ENCODE data around the gene CPNE7. TPM values are rescaled to one million over a fixed set of nuclear protein-coding genes. Genes with fewer than 3 reads are reported as not detected.

Gene CPNE7
- polyA plus RNA-seq, 3 donors, result not detected

GRCh38 chr16:89588413-89589109 is 13.0 kb downstream of the CPNE7 start:
- Histone ChIP-seq H3K36me3 (replicated peaks in 1 of 2; ENCODE audit: control insufficient read depth in 1 of 2, insufficient read depth in 2 of 2, low read length in 2 of 2) (no peaks in the 10 kb centered on the region), H4K20me1 (ENCODE audit: insufficient read depth, low read length) (no peaks in the 10 kb centered on the region), H3K9ac (ENCODE audit: insufficient read depth, low read length, poor library complexity, severe bottlenecking) (no peak overlapping the region), H3K79me2 (ENCODE audit: insufficient read depth, low read length) (no peaks in the 10 kb centered on the region), H3K9me3 (replicated peaks in 1 of 2; ENCODE audit: control insufficient read depth in 1 of 2, insufficient read depth in 1 of 2, low read length in 2 of 2) (peaks cover 0 to 18% of the 10 kb centered on the region in 2 donors), H3K4me1 (ENCODE audit: control insufficient read depth in 1 of 2, insufficient read depth in 2 of 2, low read length in 2 of 2) (no peaks in the 10 kb centered on the region), H2AFZ (ENCODE audit: insufficient read depth, low read depth, low read length, poor library complexity, severe bottlenecking) (no peak overlapping the region), H3K27ac (ENCODE audit: low read depth in 1 of 2, low read length in 2 of 2) (no peak overlapping the region), H3K4me3 (replicated peaks in 1 of 3; ENCODE audit: low read depth in 2 of 3, low read length in 3 of 3) (no peak overlapping the region), H3K4me2 (replicated peaks; ENCODE audit: extremely low read depth, low read length, poor library complexity, severe bottlenecking) (no peak overlapping the region), H3K27me3 (ENCODE audit: control insufficient read depth in 2 of 2, insufficient read depth in 2 of 2, low read length in 2 of 2) (no peaks in the 10 kb centered on the region)
- intact Hi-C loops (cut with micrococcal nuclease), result no loop called here
- H3K4me1 Mint-ChIP-seq, result no peaks in the 10 kb centered on the region
- H3K36me3 Mint-ChIP-seq, result no peaks in the 10 kb centered on the region
- H3K27me3 Mint-ChIP-seq (ENCODE audit: low read depth in 3 of 3), result peaks cover 0 to 3% (median 1%) of the 10 kb centered on the region in 3 donors
- no peak overlapping the region for H3K27ac Mint-ChIP-seq
- peaks cover 0 to 4% (median 2%) of the 10 kb centered on the region in 7 donors for H3K9me3 Mint-ChIP-seq
- no peak for TF ChIP-seq CTCF (IDR thresholded peaks at IDR 0.05)
- 97% methylated on average over 17 of the region's 26 CpGs for WGBS (ENCODE audit: insufficient coverage)
- H3K4me3 Mint-ChIP-seq, result no peak overlapping the region
- no peak for DNase-seq

- peaks cover 0 to 18% of the 10 kb centered on the region in 2 donors for H3K9me3 ChIP-seq (replicated peaks in 1 of 2; ENCODE audit: control insufficient read depth in 1 of 2, insufficient read depth in 1 of 2, low read length in 2 of 2)
- H3K4me1 Mint-ChIP-seq, result no peaks in the 10 kb centered on the region
- no peak overlapping the region for H3K4me2 ChIP-seq (replicated peaks; ENCODE audit: extremely low read depth, low read length, poor library complexity, severe bottlenecking)
- no peaks in the 10 kb centered on the region for H3K36me3 ChIP-seq (replicated peaks in 1 of 2; ENCODE audit: control insufficient read depth in 1 of 2, insufficient read depth in 2 of 2, low read length in 2 of 2)
- no peak overlapping the region for H2AFZ ChIP-seq (ENCODE audit: insufficient read depth, low read depth, low read length, poor library complexity, severe bottlenecking)
- no peak overlapping the region for H3K27ac ChIP-seq (ENCODE audit: low read depth in 1 of 2, low read length in 2 of 2)
- no peak overlapping the region for H3K9ac ChIP-seq (ENCODE audit: insufficient read depth, low read length, poor library complexity, severe bottlenecking)
- 95% methylated on average over 15 of the region's 21 CpGs for WGBS (ENCODE audit: insufficient coverage)
- DNase-seq, result no peak
- H3K27me3 Mint-ChIP-seq (ENCODE audit: low read depth in 3 of 3), result peaks cover 0 to 3% (median 1%) of the 10 kb centered on the region in 3 donors
- no peak for TF ChIP-seq CTCF (IDR thresholded peaks at IDR 0.05)
- no peak overlapping the region for H3K27ac Mint-ChIP-seq
- H3K36me3 Mint-ChIP-seq, result no peaks in the 10 kb centered on the region
- H3K9me3 Mint-ChIP-seq, result peaks cover 0 to 4% (median 2%) of the 10 kb centered on the region in 7 donors
- H3K4me3 Mint-ChIP-seq, result no peak overlapping the region
- no peaks in the 10 kb centered on the region for H3K4me1 ChIP-seq (ENCODE audit: control insufficient read depth in 1 of 2, insufficient read depth in 2 of 2, low read length in 2 of 2)
- intact Hi-C loops (cut with micrococcal nuclease), result no loop called here
- H4K20me1 ChIP-seq (ENCODE audit: insufficient read depth, low read length), result no peaks in the 10 kb centered on the region
- no peaks in the 10 kb centered on the region for H3K79me2 ChIP-seq (ENCODE audit: insufficient read depth, low read length)
- H3K4me3 ChIP-seq (replicated peaks in 1 of 3; ENCODE audit: low read depth in 2 of 3, low read length in 3 of 3), result no peak overlapping the region
- no peaks in the 10 kb centered on the region for H3K27me3 ChIP-seq (ENCODE audit: control insufficient read depth in 2 of 2, insufficient read depth in 2 of 2, low read length in 2 of 2)
These were observed 13.8 kb downstream of the CPNE7 start for GRCh38 chr16:89589241-89589926.
